DMS79 (cell line): ENCODE data around the gene GDPD3.

Experiments
- DNase-seq: peaks from one replicate; lab custom pipeline; 2025; lab: John Stamatoyannopoulos, UW

Gene GDPD3

GRCh38 chr16:30054959-30055553 is 58.3 kb downstream of the GDPD3 start:
- DNase-seq: peak; percentile 64
